NT2/D1 (cell line): ENCODE measurements around the gene IQCK.

Experiments used
- SUZ12 ChIP-seq: IDR thresholded peaks from 2 replicates; pipeline ENCODE4 v1.6.1; 2011; ENCODE audit not compliant: insufficient read length, insufficient read depth; ENCODE audit errors: extremely low read depth
- ZNF274 ChIP-seq: IDR thresholded peaks from 2 replicates; pipeline ENCODE4 v1.6.1; 2011; ENCODE audit warnings: mild to moderate bottlenecking, low read depth, low read length

DNA sequence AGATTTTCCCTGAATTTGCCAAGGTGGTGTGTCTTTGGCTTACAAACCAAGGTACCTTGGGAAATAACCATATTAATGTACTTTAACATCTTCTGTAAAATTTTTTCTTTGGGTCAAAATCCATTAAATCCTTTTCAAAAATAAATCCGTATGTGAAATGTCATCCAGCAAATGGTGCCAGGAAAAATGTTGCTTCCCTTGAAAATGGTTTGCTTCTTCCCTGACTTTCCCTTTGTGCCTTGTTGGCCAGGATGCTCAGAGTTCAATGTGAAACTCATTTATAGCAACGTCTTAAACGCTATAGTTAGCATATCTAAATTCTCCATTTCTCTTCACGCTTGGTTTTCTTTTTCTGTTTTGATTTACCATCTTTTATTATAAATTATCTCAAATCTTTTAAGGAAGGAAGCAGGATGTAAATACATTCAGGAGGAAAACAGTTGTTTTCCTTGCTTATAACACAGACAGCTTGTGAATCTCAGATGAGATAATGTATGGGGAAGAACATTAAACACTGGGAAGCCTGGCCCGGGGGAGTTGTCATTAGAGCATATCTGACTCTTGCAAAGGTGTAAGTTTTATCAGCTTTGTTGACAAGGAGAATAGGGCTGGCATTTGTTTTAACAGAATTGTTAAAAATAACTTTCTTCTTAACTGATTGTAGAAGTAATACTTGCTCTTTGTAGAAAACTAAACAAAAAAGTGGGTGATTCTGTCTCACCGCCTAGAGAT is 124.5 kb downstream of the IQCK start:
- TF ChIP-seq ZNF274 (no peak), SUZ12 (no peak)
